ENCODE results near the gene KRTCAP2.

GRCh38 chr1:155127967-155128754 is 44.9 kb downstream of the KRTCAP2 start:
- TF ChIP-seq CTCF (IDR thresholded peaks at IDR 0.05), result no peak
- no peak for TF ChIP-seq POLR2A (IDR thresholded peaks at IDR 0.05)

All from thyroid gland (tissue), 4 donors.